ENCODE measurements around the gene TIAM1. TPM values are rescaled to one million over a fixed set of nuclear protein-coding genes. Genes with fewer than 3 reads are reported as not detected.

TIAM1 gene
- total RNA-seq, 4 donors from 2014 or later = 51.0 to 105 (median 85.6) TPM

DNA sequence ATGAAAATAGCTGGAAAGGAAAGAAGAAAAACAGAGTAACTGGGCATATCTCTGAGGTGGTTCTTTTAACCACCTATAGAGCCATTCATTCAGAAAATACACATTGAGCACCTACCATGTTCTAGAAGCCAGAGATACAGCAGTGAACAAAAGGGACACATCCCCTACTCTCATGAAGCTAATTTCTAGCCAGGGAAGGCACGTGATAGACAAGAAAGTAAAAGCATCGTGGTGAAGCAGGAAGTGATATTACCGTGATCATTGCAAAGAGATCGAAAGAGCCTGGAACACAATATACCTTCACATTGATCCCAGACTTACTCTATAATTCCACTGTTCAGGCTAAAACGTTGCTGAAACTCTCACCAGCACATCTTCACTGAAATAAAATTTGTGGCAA, 76.0 kb downstream of the TIAM1 start:
- no peaks in the 10 kb centered on the region for H3K4me1 ChIP-seq
- WGBS, 2 donors = 56 to 64% methylated on average over 5 of the region's 5 CpGs

DNA sequence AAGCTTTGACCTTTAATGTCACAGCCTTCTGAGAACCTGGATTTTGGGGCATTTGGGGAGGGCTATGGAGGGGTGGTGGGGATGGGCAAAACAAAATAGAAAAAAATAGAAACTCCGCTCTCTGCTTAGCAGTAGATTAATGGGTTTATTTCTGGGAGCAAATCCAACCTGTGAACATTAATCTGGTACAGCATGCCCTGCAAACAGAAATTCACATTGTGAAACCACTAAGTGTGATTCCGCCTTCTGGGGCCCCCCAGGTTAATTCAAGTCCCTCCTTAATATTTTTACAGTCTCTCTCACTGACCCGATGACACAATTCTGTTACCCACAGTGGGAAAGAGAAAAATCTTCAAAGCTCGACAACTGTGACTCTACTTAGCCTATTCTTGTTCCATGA, 76.4 kb downstream of the TIAM1 start:
- no peak overlapping the region for H3K4me3 ChIP-seq

More for the DNA sequence above, 76.0 kb downstream of the TIAM1 start:
- DNase-seq = no peak
- H3K27me3 ChIP-seq = no peaks in the 10 kb centered on the region
- intact Hi-C loops (cut with DNase I) = no loop called here
- peaks cover 0 to 28% (median 0%) of the 10 kb centered on the region in 3 donors for H3K36me3 ChIP-seq
- no peak overlapping the region for H3K27ac ChIP-seq
- no peak overlapping the region for H3K4me3 ChIP-seq
- no peaks in the 10 kb centered on the region for H3K9me3 ChIP-seq
- TF ChIP-seq POLR2A (IDR thresholded peaks at IDR 0.05) = no peak
- TF ChIP-seq, protein P1, sequence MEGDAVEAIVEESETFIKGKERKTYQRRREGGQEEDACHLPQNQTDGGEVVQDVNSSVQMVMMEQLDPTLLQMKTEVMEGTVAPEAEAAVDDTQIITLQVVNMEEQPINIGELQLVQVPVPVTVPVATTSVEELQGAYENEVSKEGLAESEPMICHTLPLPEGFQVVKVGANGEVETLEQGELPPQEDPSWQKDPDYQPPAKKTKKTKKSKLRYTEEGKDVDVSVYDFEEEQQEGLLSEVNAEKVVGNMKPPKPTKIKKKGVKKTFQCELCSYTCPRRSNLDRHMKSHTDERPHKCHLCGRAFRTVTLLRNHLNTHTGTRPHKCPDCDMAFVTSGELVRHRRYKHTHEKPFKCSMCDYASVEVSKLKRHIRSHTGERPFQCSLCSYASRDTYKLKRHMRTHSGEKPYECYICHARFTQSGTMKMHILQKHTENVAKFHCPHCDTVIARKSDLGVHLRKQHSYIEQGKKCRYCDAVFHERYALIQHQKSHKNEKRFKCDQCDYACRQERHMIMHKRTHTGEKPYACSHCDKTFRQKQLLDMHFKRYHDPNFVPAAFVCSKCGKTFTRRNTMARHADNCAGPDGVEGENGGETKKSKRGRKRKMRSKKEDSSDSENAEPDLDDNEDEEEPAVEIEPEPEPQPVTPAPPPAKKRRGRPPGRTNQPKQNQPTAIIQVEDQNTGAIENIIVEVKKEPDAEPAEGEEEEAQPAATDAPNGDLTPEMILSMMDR (IDR thresholded peaks at IDR 0.05) = no peak

DNA sequence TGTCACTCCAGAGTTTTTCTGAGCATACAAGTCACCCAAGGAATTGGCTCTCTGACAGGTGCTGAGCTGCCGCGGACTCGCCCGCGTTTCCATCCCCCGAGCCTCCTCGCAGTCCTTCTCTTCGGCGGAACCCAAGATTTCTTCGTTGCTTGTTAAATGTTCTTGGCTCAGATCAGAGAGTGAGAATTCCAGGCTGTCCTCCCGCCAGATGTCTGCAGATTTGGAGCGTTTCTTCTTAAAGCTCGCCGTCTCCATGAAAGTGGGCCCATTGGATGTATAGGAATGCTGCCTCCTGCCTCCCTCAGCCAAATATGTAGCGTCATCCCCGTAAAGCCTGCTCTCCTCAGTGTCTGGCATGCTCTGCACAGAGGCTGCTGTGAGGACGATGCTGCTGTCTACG, 77.8 kb downstream of the TIAM1 start:
- no peaks in the 10 kb centered on the region for H3K9me3 ChIP-seq
- H3K27ac ChIP-seq = no peak overlapping the region
- peaks cover 0 to 25% (median 0%) of the 10 kb centered on the region in 3 donors for H3K36me3 ChIP-seq
- no peak for DNase-seq
- WGBS, 2 donors = 92 to 98% methylated on average over 16 to 18 of the region's 18 CpGs
- H3K4me1 ChIP-seq = no peaks in the 10 kb centered on the region
- intact Hi-C loops (cut with DNase I) = no loop called here
- no peak for TF ChIP-seq POLR2A (IDR thresholded peaks at IDR 0.05)
- TF ChIP-seq, protein P1 (IDR thresholded peaks at IDR 0.05) = no peak
- H3K27me3 ChIP-seq = no peaks in the 10 kb centered on the region
- H3K4me3 ChIP-seq = no peak overlapping the region

More for the DNA sequence above, 76.4 kb downstream of the TIAM1 start:
- DNase-seq = no peak
- intact Hi-C loops (cut with DNase I) = no loop called here
- Histone ChIP-seq H3K36me3 (peaks cover 0 to 28% (median 0%) of the 10 kb centered on the region in 3 donors), H3K4me1 (no peaks in the 10 kb centered on the region), H3K27me3 (no peaks in the 10 kb centered on the region), H3K9me3 (no peaks in the 10 kb centered on the region), H3K27ac (no peak overlapping the region)
- WGBS, 2 donors = 68 to 73% methylated on average over 4 of the region's 4 CpGs
- TF ChIP-seq POLR2A (IDR thresholded peaks at IDR 0.05) = no peak
- TF ChIP-seq, protein P1 (IDR thresholded peaks at IDR 0.05) = no peak

DNA sequence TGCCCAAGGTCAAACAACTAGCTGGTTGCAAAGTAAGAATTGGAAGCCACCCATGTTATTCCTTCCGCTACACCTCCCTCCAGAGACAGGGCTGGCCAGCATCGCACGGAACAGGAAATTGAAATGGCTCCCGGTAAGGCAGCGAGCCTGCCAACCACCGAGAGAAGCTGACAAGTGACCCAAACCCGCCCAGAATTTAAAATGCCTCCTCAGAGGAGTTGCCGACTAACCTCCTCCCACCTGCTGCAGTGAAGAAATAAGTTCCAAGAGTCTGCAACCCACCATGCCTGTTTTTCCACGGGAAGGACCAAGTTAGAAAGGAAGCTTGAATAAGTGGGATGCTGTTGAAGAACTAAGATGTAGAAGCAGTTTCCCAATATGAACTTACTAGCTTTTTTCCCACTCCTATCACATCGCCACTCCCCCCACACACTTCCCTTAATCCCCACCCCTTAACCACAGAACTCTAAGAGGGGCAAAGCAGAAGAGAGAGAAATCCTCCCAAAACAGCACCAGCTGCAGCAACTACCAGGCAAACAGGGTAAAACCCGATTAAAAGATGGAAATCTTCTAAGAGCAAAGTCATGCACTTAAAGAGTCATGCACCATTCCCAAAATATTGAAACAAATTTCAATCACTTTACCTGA, 78.6 kb downstream of the TIAM1 start:
- intact Hi-C loops (cut with DNase I) = no loop called here
- Histone ChIP-seq H3K27ac (no peak overlapping the region), H3K27me3 (no peaks in the 10 kb centered on the region), H3K9me3 (no peaks in the 10 kb centered on the region), H3K4me3 (no peak overlapping the region), H3K4me1 (no peaks in the 10 kb centered on the region), H3K36me3 (peaks cover 0 to 18% (median 0%) of the 10 kb centered on the region in 3 donors)
- 62 to 77% methylated on average over 6 to 11 of the region's 11 CpGs for WGBS, 2 donors
- TF ChIP-seq, protein P1 (IDR thresholded peaks at IDR 0.05) = no peak
- no peak for TF ChIP-seq POLR2A (IDR thresholded peaks at IDR 0.05)
- DNase-seq = no peak

DNA sequence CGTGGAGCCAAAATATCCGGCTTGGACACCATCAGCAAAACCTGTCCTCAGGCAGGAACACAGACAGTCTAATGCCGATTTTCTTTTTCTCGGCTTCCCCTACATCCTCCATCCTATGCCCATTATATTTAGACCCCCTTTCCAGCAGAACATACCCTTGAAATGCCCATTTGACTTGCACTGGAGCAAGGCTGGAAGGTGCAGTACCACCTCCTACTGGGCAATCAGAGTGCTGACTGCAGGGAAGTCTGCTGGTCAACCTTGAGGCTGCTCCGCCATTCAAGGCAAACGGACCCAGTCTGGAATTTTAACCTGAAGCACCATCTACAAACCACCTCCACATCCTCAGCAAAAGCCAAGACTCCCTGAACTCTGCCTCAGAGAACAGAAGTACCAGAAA, 79.5 kb downstream of the TIAM1 start:
- peaks cover 0 to 18% (median 0%) of the 10 kb centered on the region in 3 donors for H3K36me3 ChIP-seq
- TF ChIP-seq POLR2A (IDR thresholded peaks at IDR 0.05) = no peak
- TF ChIP-seq, protein P1 (IDR thresholded peaks at IDR 0.05) = no peak
- H3K27ac ChIP-seq = no peak overlapping the region
- no peaks in the 10 kb centered on the region for H3K4me1 ChIP-seq
- intact Hi-C loops (cut with DNase I) = no loop called here
- WGBS, 2 donors = 89 to 93% methylated on average over 6 of the region's 6 CpGs
- H3K9me3 ChIP-seq = no peaks in the 10 kb centered on the region
- DNase-seq = no peak
- no peak overlapping the region for H3K4me3 ChIP-seq
- H3K27me3 ChIP-seq = no peaks in the 10 kb centered on the region
